ENCODE results near the gene TSEN2.

Gene TSEN2

DNA sequence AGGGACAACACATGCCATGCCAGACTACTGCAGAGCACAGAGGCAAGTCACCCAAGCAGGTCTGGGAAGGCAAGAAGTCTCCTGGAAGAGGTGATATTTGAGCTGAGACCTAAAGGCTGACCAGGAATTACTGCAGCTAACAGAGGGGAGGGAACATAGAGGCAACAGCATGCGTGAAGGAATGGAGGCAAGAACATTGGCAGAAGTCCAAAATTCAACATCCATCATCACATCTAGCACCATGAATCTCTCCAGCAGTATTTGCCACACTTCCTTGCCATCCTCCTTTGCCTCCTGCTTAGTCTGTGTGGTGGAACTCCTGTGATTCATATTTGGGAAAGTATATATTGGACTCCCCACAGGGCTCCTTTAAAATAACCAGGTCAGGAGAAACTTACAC is 870 bp upstream of the TSEN2 start:
- Histone ChIP-seq H3K9me3 (ENCODE audit: control insufficient read depth, low read length) (no peaks in the 10 kb centered on the region), H3K4me3 (ENCODE audit: insufficient read depth, low read depth, low read length, poor library complexity, severe bottlenecking) (peak overlapping the region; percentile 41), H3K36me3 (ENCODE audit: control insufficient read depth, insufficient read depth, low read length) (no peaks in the 10 kb centered on the region), H3K4me1 (ENCODE audit: control insufficient read depth, insufficient read depth, low read length, poor library complexity, severe bottlenecking) (peaks cover 15% of the 10 kb centered on the region), H3K27me3 (replicated peaks; ENCODE audit: control insufficient read depth, insufficient read depth, low read length, poor library complexity, severe bottlenecking) (no peaks in the 10 kb centered on the region), H3K27ac (ENCODE audit: insufficient read depth, low read length, poor library complexity, severe bottlenecking) (peak overlapping the region; percentile 76)
- DNase-seq: no peak

DNA sequence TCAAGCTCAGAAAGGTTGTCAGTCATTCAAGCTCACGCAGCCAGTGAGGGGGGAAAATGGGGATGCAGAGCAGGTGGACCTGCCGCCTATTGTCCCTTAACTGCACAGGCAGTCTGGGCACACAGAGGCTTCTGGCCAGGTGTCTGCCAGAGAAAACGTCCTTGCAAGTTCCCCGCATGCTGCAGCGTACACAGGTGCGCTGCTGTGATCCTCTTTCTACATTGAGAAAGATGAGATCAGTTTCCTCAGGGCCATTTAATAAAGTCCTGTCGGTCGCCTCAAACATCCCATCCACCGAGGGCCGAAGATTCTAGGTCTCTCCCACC is 445 bp upstream of the TSEN2 start:
- peaks cover 15% of the 10 kb centered on the region for H3K4me1 ChIP-seq (ENCODE audit: control insufficient read depth, insufficient read depth, low read length, poor library complexity, severe bottlenecking)
- peak overlapping the region; percentile 41 for H3K4me3 ChIP-seq (ENCODE audit: insufficient read depth, low read depth, low read length, poor library complexity, severe bottlenecking)
- no peak for DNase-seq
- H3K27me3 ChIP-seq (replicated peaks; ENCODE audit: control insufficient read depth, insufficient read depth, low read length, poor library complexity, severe bottlenecking): no peaks in the 10 kb centered on the region
- no peaks in the 10 kb centered on the region for H3K9me3 ChIP-seq (ENCODE audit: control insufficient read depth, low read length)
- H3K36me3 ChIP-seq (ENCODE audit: control insufficient read depth, insufficient read depth, low read length): no peaks in the 10 kb centered on the region
- H3K27ac ChIP-seq (ENCODE audit: insufficient read depth, low read length, poor library complexity, severe bottlenecking): peak overlapping the region; percentile 76

- Histone ChIP-seq H3K9me3 (ENCODE audit: control insufficient read depth, low read length) (no peaks in the 10 kb centered on the region), H3K4me3 (ENCODE audit: insufficient read depth, low read depth, low read length, poor library complexity, severe bottlenecking) (peak overlapping the region; percentile 70), H3K4me1 (ENCODE audit: control insufficient read depth, insufficient read depth, low read length, poor library complexity, severe bottlenecking) (peaks cover 15% of the 10 kb centered on the region), H3K27ac (ENCODE audit: insufficient read depth, low read length, poor library complexity, severe bottlenecking) (peak overlapping the region; percentile 68), H3K36me3 (ENCODE audit: control insufficient read depth, insufficient read depth, low read length) (peaks cover 3% of the 10 kb centered on the region), H3K27me3 (replicated peaks; ENCODE audit: control insufficient read depth, insufficient read depth, low read length, poor library complexity, severe bottlenecking) (no peaks in the 10 kb centered on the region)
- no peak for DNase-seq
Measured at GRCh38 chr3:12484983-12485327, 675 bp downstream of the TSEN2 start.

GRCh38 chr3:12486001-12486400 is 1.7 kb downstream of the TSEN2 start:
- Histone ChIP-seq H3K4me3 (ENCODE audit: insufficient read depth, low read depth, low read length, poor library complexity, severe bottlenecking) (no peak overlapping the region), H3K36me3 (ENCODE audit: control insufficient read depth, insufficient read depth, low read length) (peaks cover 4% of the 10 kb centered on the region), H3K27ac (ENCODE audit: insufficient read depth, low read length, poor library complexity, severe bottlenecking) (no peak overlapping the region)

GRCh38 chr3:12486916-12487315 is 2.6 kb downstream of the TSEN2 start:
- Histone ChIP-seq H3K4me3 (ENCODE audit: insufficient read depth, low read depth, low read length, poor library complexity, severe bottlenecking) (no peak overlapping the region), H3K4me1 (ENCODE audit: control insufficient read depth, insufficient read depth, low read length, poor library complexity, severe bottlenecking) (peaks cover 15% of the 10 kb centered on the region), H3K27me3 (replicated peaks; ENCODE audit: control insufficient read depth, insufficient read depth, low read length, poor library complexity, severe bottlenecking) (no peaks in the 10 kb centered on the region), H3K27ac (ENCODE audit: insufficient read depth, low read length, poor library complexity, severe bottlenecking) (no peak overlapping the region), H3K9me3 (ENCODE audit: control insufficient read depth, low read length) (no peaks in the 10 kb centered on the region), H3K36me3 (ENCODE audit: control insufficient read depth, insufficient read depth, low read length) (peaks cover 4% of the 10 kb centered on the region)
- DNase-seq: no peak

More at GRCh38 chr3:12486001-12486400, 1.7 kb downstream of the TSEN2 start:
- Histone ChIP-seq H3K4me1 (ENCODE audit: control insufficient read depth, insufficient read depth, low read length, poor library complexity, severe bottlenecking) (peaks cover 15% of the 10 kb centered on the region), H3K9me3 (ENCODE audit: control insufficient read depth, low read length) (no peaks in the 10 kb centered on the region), H3K27me3 (replicated peaks; ENCODE audit: control insufficient read depth, insufficient read depth, low read length, poor library complexity, severe bottlenecking) (no peaks in the 10 kb centered on the region)
- no peak for DNase-seq

GRCh38 chr3:12487336-12487735 is 3.1 kb downstream of the TSEN2 start:
- no peaks in the 10 kb centered on the region for H3K27me3 ChIP-seq (replicated peaks; ENCODE audit: control insufficient read depth, insufficient read depth, low read length, poor library complexity, severe bottlenecking)
- peaks cover 4% of the 10 kb centered on the region for H3K36me3 ChIP-seq (ENCODE audit: control insufficient read depth, insufficient read depth, low read length)
- no peak overlapping the region for H3K27ac ChIP-seq (ENCODE audit: insufficient read depth, low read length, poor library complexity, severe bottlenecking)
- H3K4me3 ChIP-seq (ENCODE audit: insufficient read depth, low read depth, low read length, poor library complexity, severe bottlenecking): no peak overlapping the region
- H3K4me1 ChIP-seq (ENCODE audit: control insufficient read depth, insufficient read depth, low read length, poor library complexity, severe bottlenecking): peaks cover 15% of the 10 kb centered on the region
- no peaks in the 10 kb centered on the region for H3K9me3 ChIP-seq (ENCODE audit: control insufficient read depth, low read length)
- DNase-seq: no peak

DNA sequence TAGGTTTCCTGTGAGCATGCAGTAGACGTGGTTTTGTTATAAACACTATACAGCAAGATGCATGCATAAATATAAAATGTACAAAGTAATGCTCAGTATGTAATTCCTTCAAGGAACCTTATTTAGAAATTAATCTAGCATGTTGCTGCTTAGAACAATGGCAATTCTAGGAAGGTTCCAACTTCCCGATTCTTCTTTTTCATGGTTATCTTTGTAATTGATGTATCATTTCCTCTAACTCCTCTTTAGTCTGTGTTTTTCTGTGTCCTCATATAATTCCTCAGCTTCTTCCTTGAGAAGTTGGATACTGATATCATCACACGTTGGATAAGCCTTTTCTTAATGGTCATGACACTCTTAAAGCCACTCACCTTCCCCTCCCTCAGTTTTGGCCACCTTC is 3.5 kb downstream of the TSEN2 start:
- no peak for DNase-seq
- Histone ChIP-seq H3K27ac (ENCODE audit: insufficient read depth, low read length, poor library complexity, severe bottlenecking) (no peak overlapping the region), H3K4me3 (ENCODE audit: insufficient read depth, low read depth, low read length, poor library complexity, severe bottlenecking) (no peak overlapping the region), H3K4me1 (ENCODE audit: control insufficient read depth, insufficient read depth, low read length, poor library complexity, severe bottlenecking) (peaks cover 15% of the 10 kb centered on the region), H3K36me3 (ENCODE audit: control insufficient read depth, insufficient read depth, low read length) (peaks cover 4% of the 10 kb centered on the region), H3K9me3 (ENCODE audit: control insufficient read depth, low read length) (no peaks in the 10 kb centered on the region), H3K27me3 (replicated peaks; ENCODE audit: control insufficient read depth, insufficient read depth, low read length, poor library complexity, severe bottlenecking) (no peaks in the 10 kb centered on the region)

DNA sequence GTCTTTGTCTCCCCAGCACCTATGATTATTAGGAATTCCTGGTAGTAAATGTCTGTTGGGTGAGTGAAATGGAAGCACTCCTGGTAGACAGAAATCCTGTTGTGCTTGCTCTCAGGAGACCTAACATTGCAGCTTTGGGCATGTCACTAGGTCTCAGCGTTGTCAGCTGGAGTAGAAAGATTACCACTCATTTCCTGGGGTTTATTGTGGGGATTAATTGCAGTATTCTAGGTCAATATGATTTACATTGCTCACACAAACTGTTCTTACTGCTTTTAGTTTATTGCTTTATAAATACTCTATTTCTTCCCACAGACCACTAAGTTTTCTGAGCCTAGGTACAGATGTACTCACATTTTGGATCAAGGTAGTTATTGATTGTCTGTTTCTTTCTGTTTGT is 5.1 kb downstream of the TSEN2 start:
- Histone ChIP-seq H3K27ac (ENCODE audit: insufficient read depth, low read length, poor library complexity, severe bottlenecking) (no peak overlapping the region), H3K36me3 (ENCODE audit: control insufficient read depth, insufficient read depth, low read length) (peaks cover 16% of the 10 kb centered on the region), H3K4me3 (ENCODE audit: insufficient read depth, low read depth, low read length, poor library complexity, severe bottlenecking) (no peak overlapping the region), H3K9me3 (ENCODE audit: control insufficient read depth, low read length) (no peaks in the 10 kb centered on the region), H3K27me3 (replicated peaks; ENCODE audit: control insufficient read depth, insufficient read depth, low read length, poor library complexity, severe bottlenecking) (no peaks in the 10 kb centered on the region), H3K4me1 (ENCODE audit: control insufficient read depth, insufficient read depth, low read length, poor library complexity, severe bottlenecking) (peaks cover 10% of the 10 kb centered on the region)
- DNase-seq: no peak

DNA sequence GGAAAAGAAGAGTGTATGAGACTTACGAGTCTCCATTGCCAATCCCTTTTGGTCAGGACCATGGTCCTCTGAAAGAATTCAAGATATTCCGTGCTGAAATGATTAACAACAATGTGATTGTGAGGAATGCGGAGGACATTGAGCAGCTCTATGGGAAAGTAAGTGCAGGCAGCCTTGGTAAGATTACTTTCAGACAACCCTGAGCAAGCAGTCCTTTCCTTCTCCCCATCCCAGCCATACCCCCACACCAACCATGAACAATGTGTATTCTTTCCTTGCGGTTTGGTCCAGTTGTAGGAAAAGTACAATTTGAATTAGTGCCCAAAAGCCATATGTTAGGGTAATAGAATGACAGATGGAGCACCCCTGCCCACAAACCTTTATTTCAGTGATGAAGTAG is 5.6 kb downstream of the TSEN2 start:
- no peak overlapping the region for H3K27ac ChIP-seq (ENCODE audit: insufficient read depth, low read length, poor library complexity, severe bottlenecking)
- H3K36me3 ChIP-seq (ENCODE audit: control insufficient read depth, insufficient read depth, low read length): peaks cover 18% of the 10 kb centered on the region
- no peak for DNase-seq
- H3K4me1 ChIP-seq (ENCODE audit: control insufficient read depth, insufficient read depth, low read length, poor library complexity, severe bottlenecking): peaks cover 7% of the 10 kb centered on the region
- no peak overlapping the region for H3K4me3 ChIP-seq (ENCODE audit: insufficient read depth, low read depth, low read length, poor library complexity, severe bottlenecking)
- no peaks in the 10 kb centered on the region for H3K9me3 ChIP-seq (ENCODE audit: control insufficient read depth, low read length)
- no peaks in the 10 kb centered on the region for H3K27me3 ChIP-seq (replicated peaks; ENCODE audit: control insufficient read depth, insufficient read depth, low read length, poor library complexity, severe bottlenecking)

GRCh38 chr3:12490547-12490946 is 6.3 kb downstream of the TSEN2 start:
- Histone ChIP-seq H3K4me1 (ENCODE audit: control insufficient read depth, insufficient read depth, low read length, poor library complexity, severe bottlenecking) (no peaks in the 10 kb centered on the region), H3K4me3 (ENCODE audit: insufficient read depth, low read depth, low read length, poor library complexity, severe bottlenecking) (no peak overlapping the region), H3K27me3 (replicated peaks; ENCODE audit: control insufficient read depth, insufficient read depth, low read length, poor library complexity, severe bottlenecking) (no peaks in the 10 kb centered on the region)

More at GRCh38 chr3:12490547-12490946, 6.3 kb downstream of the TSEN2 start:
- Histone ChIP-seq H3K36me3 (ENCODE audit: control insufficient read depth, insufficient read depth, low read length) (peaks cover 18% of the 10 kb centered on the region), H3K27ac (ENCODE audit: insufficient read depth, low read length, poor library complexity, severe bottlenecking) (no peak overlapping the region), H3K9me3 (ENCODE audit: control insufficient read depth, low read length) (no peaks in the 10 kb centered on the region)
- no peak for DNase-seq

Data from effector memory CD4-positive, alpha-beta T cell (primary cell).